Panc1 (cell line): ENCODE measurements around the gene COG7. TPM values are rescaled to one million over a fixed set of nuclear protein-coding genes. Genes with fewer than 3 reads are reported as not detected.

Experiments used
- ATAC-seq: fragments of 200-7000 bp; cut with Tn5 transposase; 2 replicates; pipeline ENCODE4 v1.9.1; 2020; ENCODE audit warnings: mild to moderate bottlenecking, moderate library complexity
- BruUV-seq: library from RNA; stranded (reverse); fragments of 400-500 nt; replicated peaks from 2 replicates; lab custom pipeline; 2021; lab: Mats Ljungman, UMichigan
- CTCF ChIA-PET: fragments of 300-600 bp; sonication (Branson Sonifier 250); formaldehyde crosslinking; loops from one replicate; lab custom pipeline; 2022; ENCODE audit warnings: antibody characterized with exemption; lab: Charles Lee
- POLR2A ChIA-PET: fragments of 300-600 bp; sonication (Branson Sonifier 250); formaldehyde crosslinking; loops from one replicate; lab custom pipeline; 2022; ENCODE audit warnings: antibody characterized with exemption; lab: Charles Lee
- DNase-seq: peaks from one replicate; pipeline ENCODE4 v3.0.0-alpha.2; 2010; ENCODE audit warnings: low read depth, low spot score
- H3K27ac ChIP-seq: 2 replicates; pipeline ENCODE4 v1.5.1; 2011; ENCODE audit warnings: mild to moderate bottlenecking, low read length, inconsistent platforms
- H3K27me3 ChIP-seq: fragments of 200-500 bp; sonication (Bioruptor generic); 2 replicates; pipeline ENCODE4 v1.6.0; 2014; ENCODE audit warnings: low read length, inconsistent platforms; ENCODE audit not compliant: control insufficient read depth, insufficient read depth
- H3K36me3 ChIP-seq: fragments of 200-500 bp; sonication (Bioruptor generic); 2 replicates; pipeline ENCODE4 v1.5.1; 2014; ENCODE audit warnings: inconsistent platforms, mild to moderate bottlenecking, low read length, moderate library complexity; ENCODE audit not compliant: control insufficient read depth, insufficient read depth
- H3K4me1 ChIP-seq: 2 replicates; pipeline ENCODE4 v1.5.1; 2011; ENCODE audit warnings: inconsistent platforms, mild to moderate bottlenecking, low read length, moderate library complexity; ENCODE audit not compliant: control insufficient read depth, insufficient read depth
- H3K4me3 ChIP-seq, 2 experiments: 2 replicates each; pipeline ENCODE4 v1.5.1; 2011 to 2012; ENCODE audit warnings: low read depth in 2 of 2, low read length in 2 of 2, mild to moderate bottlenecking in 2 of 2, inconsistent platforms in 1 of 2, moderate library complexity in 1 of 2
- H3K9me3 ChIP-seq: fragments of 200-500 bp; sonication (Bioruptor generic); 2 replicates; pipeline ENCODE4 v1.5.1; 2014; ENCODE audit warnings: low read depth, mild to moderate bottlenecking, inconsistent platforms, low read length, moderate library complexity; ENCODE audit not compliant: control insufficient read depth, insufficient read depth
- CTCF ChIP-seq: fragments of 450-650 bp; IDR thresholded peaks from 2 replicates; pipeline ENCODE4 v1.5.1; 2017; ENCODE audit warnings: mild to moderate bottlenecking
- POLR2AphosphoS5 ChIP-seq: IDR thresholded peaks from 2 replicates; pipeline ENCODE4 v1.6.1; 2012; ENCODE audit warnings: mild to moderate bottlenecking, low read depth, low read length, moderate library complexity
- REST ChIP-seq, 2 experiments: IDR thresholded peaks; 2 replicates each; pipeline ENCODE4 v1.6.1; 2011 to 2012; ENCODE audit warnings: low read depth in 2 of 2, control low read depth in 1 of 2, low read length in 1 of 2, mild to moderate bottlenecking in 1 of 2, moderate library complexity in 1 of 2; ENCODE audit not compliant: insufficient read depth in 1 of 2
- SIN3A ChIP-seq: IDR thresholded peaks from 2 replicates; pipeline ENCODE4 v1.6.1; 2012; ENCODE audit warnings: low read depth, mild to moderate bottlenecking, low read length, moderate library complexity, borderline replicate concordance; ENCODE audit not compliant: insufficient read depth
- TCF7L2 ChIP-seq: IDR thresholded peaks from 2 replicates; pipeline ENCODE4 v1.6.1; 2011; ENCODE audit warnings: mild to moderate bottlenecking, low read depth, low read length, inconsistent platforms
- in situ Hi-C: cut with HindIII; loops from 2 replicates; pipeline ENCODE4 v1.10.0; 2016; ENCODE audit warnings: low sequenced_read_pairs, low pct_unique_long_range_greater_than_20kb
- intact Hi-C: fragments of 100-400 bp; cut with micrococcal nuclease; formaldehyde crosslinking; loops from one replicate; pipeline ENCODE4 v1.10.0; 2022; ENCODE audit not compliant: unreplicated experiment
- total RNA-seq: library from RNA; stranded (reverse); gene quantifications from one replicate; pipeline ENCODE4 v1.2.1, GENCODE V29; 2021; ENCODE audit not compliant: unreplicated experiment

Gene COG7
- total RNA-seq, 1 experiment from 2014 or later: 25.3 TPM

GRCh38 chr16:23384878-23385277 lies 68.1 kb downstream of the COG7 start:
- POLR2A ChIA-PET: interaction anchor here (0.7 kb wide), 1 partner anchor 88 kb away, joined by 3 read pairs; no protein-coding TSS in a partner anchor
- no peak for DNase-seq
- TF ChIP-seq SIN3A (no peak), CTCF (no peak), REST (IDR thresholded peaks at IDR 0.05; ENCODE audit: insufficient read depth in 1 of 2, low read depth in 2 of 2, low read length in 1 of 2) (no peak), TCF7L2 (no peak), POLR2AphosphoS5 (no peak)
- in situ Hi-C loops (no loop called here), intact Hi-C loops (no loop called here)
- H3K4me3 ChIP-seq: no peak overlapping the region
- H3K9me3 ChIP-seq: no peaks in the 10 kb centered on the region
- no TSS peak for BruUV-seq
- H3K27ac ChIP-seq: no peak overlapping the region
- no peaks in the 10 kb centered on the region for H3K4me1 ChIP-seq
- CTCF ChIA-PET: no interaction called here
- H3K36me3 ChIP-seq: no peaks in the 10 kb centered on the region
- H3K27me3 ChIP-seq: no peaks in the 10 kb centered on the region
- no peak for ATAC-seq

DNA sequence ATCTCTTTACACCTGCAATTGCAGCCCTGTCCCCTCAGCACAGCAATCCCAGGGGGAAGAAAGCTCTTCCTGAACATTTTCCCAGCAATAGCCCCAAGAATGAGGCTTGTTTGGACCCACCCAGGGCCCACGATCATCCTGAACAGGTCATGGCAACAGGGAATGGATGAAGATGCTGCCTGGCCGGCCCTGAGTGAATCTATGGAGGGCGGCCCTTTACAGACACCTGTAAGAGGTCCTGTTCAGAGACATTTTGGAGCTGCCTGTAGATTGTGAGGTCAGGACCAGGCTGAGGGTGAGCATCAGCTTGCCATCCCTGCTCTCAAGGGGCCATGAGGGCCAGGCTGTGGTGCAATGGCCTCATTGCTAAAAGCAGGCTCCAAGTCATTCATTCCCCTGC lies 69.1 kb downstream of the COG7 start:
- ChIA-PET CTCF (no interaction called here), POLR2A (no interaction called here)
- DNase-seq: no peak
- no TSS peak for BruUV-seq
- Histone ChIP-seq H3K27me3 (no peaks in the 10 kb centered on the region), H3K9me3 (no peaks in the 10 kb centered on the region), H3K4me3 (no peak overlapping the region), H3K4me1 (no peaks in the 10 kb centered on the region), H3K36me3 (no peaks in the 10 kb centered on the region), H3K27ac (no peak overlapping the region)
- intact Hi-C loops: no loop called here
- ATAC-seq: no peak
- TF ChIP-seq SIN3A (no peak), POLR2AphosphoS5 (no peak), TCF7L2 (no peak), REST (IDR thresholded peaks at IDR 0.05; ENCODE audit: insufficient read depth in 1 of 2, low read depth in 2 of 2, low read length in 1 of 2) (no peak), CTCF (no peak)
- in situ Hi-C loops: no loop called here
